Thymus (tissue), 11 donors: ENCODE measurements around the gene CAMTA1. TPM values are rescaled to one million over a fixed set of nuclear protein-coding genes. Genes with fewer than 3 reads are reported as not detected.

Experiments used
- DNase-seq, 9 donors: peaks; one replicate each; pipeline ENCODE4 v3.0.0-alpha.2; 2013; ENCODE audit warnings: low spot score in 9 of 9, low read depth in 6 of 9, missing footprints in 1 of 9
- H3K27ac ChIP-seq, 2 donors: one replicate each; pipeline ENCODE4 v1.5.1; 2013; ENCODE audit warnings: control low read depth in 1 of 2, low read depth in 1 of 2, low read length in 1 of 2, mild to moderate bottlenecking in 1 of 2, moderate library complexity in 1 of 2
- H3K27me3 ChIP-seq, 2 donors: one replicate each; pipeline ENCODE4 v1.5.1; 2013; ENCODE audit warnings: low read length in 1 of 2; ENCODE audit not compliant: control insufficient read depth in 2 of 2, insufficient read depth in 1 of 2
- H3K36me3 ChIP-seq, 2 donors: one replicate each; pipeline ENCODE4 v1.5.1; 2013; ENCODE audit warnings: low read length in 1 of 2, mild to moderate bottlenecking in 1 of 2, moderate library complexity in 1 of 2; ENCODE audit not compliant: control insufficient read depth in 2 of 2, insufficient read depth in 2 of 2
- H3K4me1 ChIP-seq, 2 donors: one replicate each; pipeline ENCODE4 v1.5.1; 2013; ENCODE audit warnings: low read length in 2 of 2; ENCODE audit not compliant: control insufficient read depth in 2 of 2, insufficient read depth in 2 of 2
- H3K4me3 ChIP-seq, 2 donors: one replicate each; pipeline ENCODE4 v1.5.1; 2013; ENCODE audit warnings: low read length in 2 of 2, control low read depth in 1 of 2, mild to moderate bottlenecking in 1 of 2
- H3K9me3 ChIP-seq, 2 donors: one replicate each; pipeline ENCODE4 v1.5.1; 2013; ENCODE audit warnings: low read length in 1 of 2, mild to moderate bottlenecking in 1 of 2; ENCODE audit not compliant: control insufficient read depth in 2 of 2, insufficient read depth in 1 of 2
- WGBS: extraction: QIAGEN DNeasy Blood & Tissue Kit; methylation state at CpG from one replicate; pipeline ENCODE4 v1.1.7; 2013; 5-methylcytosine and 5-hydroxymethylcytosine counted together
- polyA plus RNA-seq: library from polyadenylated mRNA; stranded (reverse); fragments of 200-250 nt; gene quantifications from one replicate; pipeline ENCODE4 v1.2.3, GENCODE V29; 2013
- total RNA-seq: library from RNA; stranded (reverse); fragments of 120-200 nt; gene quantifications from one replicate; pipeline ENCODE4 v1.2.4, GENCODE V29; 2013
- donor health status: healthy.

Gene CAMTA1
- total and polyA plus RNA-seq, 2 donors = 32.0 to 158 TPM

DNA sequence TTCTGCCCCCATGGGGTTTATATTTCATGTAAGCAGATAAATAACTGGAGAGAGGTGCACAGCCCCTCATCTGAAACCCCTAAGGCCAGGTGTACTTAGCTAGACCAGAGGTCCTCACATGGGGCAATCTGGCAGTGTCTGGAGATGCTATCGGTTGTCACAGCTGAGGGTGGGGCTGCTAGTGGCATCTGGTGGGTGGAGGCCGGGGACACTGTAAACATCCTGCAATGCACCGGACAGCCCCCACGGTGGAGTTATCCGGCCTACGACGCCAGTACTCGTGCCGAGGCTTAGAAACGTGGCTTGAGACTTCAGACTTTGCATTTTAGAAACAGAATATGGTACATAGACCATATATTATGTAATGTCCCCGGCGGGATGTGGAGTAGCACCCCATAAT, 799.4 kb downstream of the CAMTA1 start:
- no peak for DNase-seq
- Histone ChIP-seq H3K9me3 (no peaks in the 10 kb centered on the region), H3K27ac (no peak overlapping the region), H3K4me3 (no peak overlapping the region), H3K4me1 (no peaks in the 10 kb centered on the region), H3K36me3 (no peaks in the 10 kb centered on the region), H3K27me3 (no peaks in the 10 kb centered on the region)
- 95% methylated on average over 12 of the region's 12 CpGs for WGBS

GRCh38 chr1:7585216-7585907, 800.1 kb downstream of the CAMTA1 start:
- Histone ChIP-seq H3K4me1 (no peaks in the 10 kb centered on the region), H3K9me3 (no peaks in the 10 kb centered on the region), H3K27ac (no peak overlapping the region), H3K27me3 (no peaks in the 10 kb centered on the region), H3K4me3 (no peak overlapping the region), H3K36me3 (no peaks in the 10 kb centered on the region)
- WGBS = 96% methylated on average over 14 of the region's 14 CpGs
- DNase-seq = no peak

DNA sequence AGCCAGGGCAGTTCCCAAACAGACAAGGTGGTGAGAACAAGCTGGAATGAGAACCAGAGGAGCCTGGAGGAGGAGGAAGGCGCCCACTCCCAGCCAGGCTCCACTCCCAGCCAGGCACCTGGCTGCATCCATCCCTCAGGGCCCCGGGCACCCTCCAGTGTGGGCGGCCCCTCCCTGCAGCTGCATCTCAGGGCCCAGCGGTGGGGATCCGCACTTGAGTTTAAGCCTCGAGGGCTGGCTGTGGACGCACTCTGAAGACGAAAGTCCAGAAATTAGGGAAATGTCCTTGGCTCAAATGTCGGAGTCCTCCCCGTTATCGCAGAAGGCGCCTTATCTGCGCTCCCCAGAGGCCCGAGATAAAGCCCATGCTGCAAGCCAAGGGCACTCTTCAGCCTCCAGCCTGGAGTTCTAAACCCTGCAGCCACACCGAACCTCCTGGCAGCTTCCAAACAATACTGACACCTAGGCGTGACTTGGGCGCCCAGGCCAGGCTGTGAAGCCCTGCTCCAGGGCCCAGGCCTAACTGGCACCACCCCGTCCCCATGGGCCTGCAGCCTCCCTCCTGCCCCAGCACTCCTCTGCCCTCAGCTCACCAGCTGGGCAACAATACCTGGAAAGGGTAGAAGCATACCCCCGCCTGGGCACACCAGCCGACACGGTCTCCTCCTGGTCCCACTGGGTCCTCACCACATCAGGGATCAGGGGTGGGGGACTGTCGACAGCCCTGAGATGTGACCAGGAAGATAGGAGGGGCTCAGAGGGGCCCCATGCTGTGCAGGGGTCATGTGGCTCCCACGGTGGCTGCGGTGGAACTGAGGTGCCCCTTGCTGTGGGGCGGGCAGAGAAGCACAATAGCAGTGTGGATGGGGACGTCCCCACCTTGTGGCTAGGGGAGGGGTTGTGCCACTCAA, 801.0 kb downstream of the CAMTA1 start:
- H3K4me3 ChIP-seq = no peak overlapping the region
- H3K36me3 ChIP-seq = no peaks in the 10 kb centered on the region
- H3K4me1 ChIP-seq = no peaks in the 10 kb centered on the region
- no peaks in the 10 kb centered on the region for H3K9me3 ChIP-seq
- no peaks in the 10 kb centered on the region for H3K27me3 ChIP-seq
- 92% methylated on average over 26 of the region's 26 CpGs for WGBS
- no peak for DNase-seq
- H3K27ac ChIP-seq = no peak overlapping the region

- no peaks in the 10 kb centered on the region for H3K9me3 ChIP-seq
- WGBS = 93% methylated on average over 18 of the region's 18 CpGs
- H3K27ac ChIP-seq = no peak overlapping the region
- no peaks in the 10 kb centered on the region for H3K27me3 ChIP-seq
- H3K4me1 ChIP-seq = no peaks in the 10 kb centered on the region
- DNase-seq = no peak
- no peak overlapping the region for H3K4me3 ChIP-seq
- no peaks in the 10 kb centered on the region for H3K36me3 ChIP-seq
These were observed 802.0 kb downstream of the CAMTA1 start for GRCh38 chr1:7587108-7587772.

DNA sequence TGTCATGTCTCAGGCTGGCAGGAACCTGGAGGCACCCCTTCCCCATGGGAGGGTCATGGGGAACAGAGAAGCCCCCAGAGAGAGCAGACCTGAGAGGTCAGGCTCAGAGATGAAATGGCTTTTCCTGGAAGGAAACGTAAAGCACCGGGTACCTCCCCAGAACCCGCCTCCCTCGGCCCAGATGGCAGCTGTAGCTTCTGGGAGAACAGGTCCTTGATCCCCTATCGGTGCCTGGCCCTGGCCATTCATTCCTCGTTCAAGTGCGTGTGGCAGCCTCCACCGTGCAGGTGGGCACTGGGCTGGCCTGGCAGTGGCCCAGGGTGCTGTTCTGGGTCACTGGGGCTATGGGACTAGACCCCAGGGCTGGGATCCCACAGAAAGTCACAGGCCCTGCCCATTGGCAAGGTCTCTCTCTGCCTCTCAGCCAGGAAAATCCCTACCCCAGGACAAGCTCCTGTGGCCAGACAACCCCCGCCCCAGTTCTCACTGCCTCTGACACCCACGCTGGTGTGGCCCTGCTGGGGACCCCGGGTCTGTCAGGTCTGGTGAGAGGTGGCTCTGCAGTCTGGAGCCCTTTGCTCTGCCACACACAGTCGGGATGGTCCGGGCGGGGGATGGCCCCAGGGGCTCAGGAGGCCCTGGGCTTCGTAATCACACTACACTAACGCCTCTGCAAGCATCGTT, 802.7 kb downstream of the CAMTA1 start:
- Histone ChIP-seq H3K27me3 (no peaks in the 10 kb centered on the region), H3K9me3 (no peaks in the 10 kb centered on the region), H3K4me1 (no peaks in the 10 kb centered on the region), H3K4me3 (no peak overlapping the region), H3K27ac (no peak overlapping the region), H3K36me3 (no peaks in the 10 kb centered on the region)
- 90% methylated on average over 17 of the region's 17 CpGs for WGBS
- DNase-seq = no peak

- H3K36me3 ChIP-seq = no peaks in the 10 kb centered on the region
- no peaks in the 10 kb centered on the region for H3K27me3 ChIP-seq
- no peaks in the 10 kb centered on the region for H3K4me1 ChIP-seq
- WGBS = 88% methylated on average over 7 of the region's 7 CpGs
- no peak overlapping the region for H3K4me3 ChIP-seq
- DNase-seq = no peak
- H3K9me3 ChIP-seq = no peaks in the 10 kb centered on the region
- no peak overlapping the region for H3K27ac ChIP-seq
These were observed 803.2 kb downstream of the CAMTA1 start for GRCh38 chr1:7588457-7588827.

GRCh38 chr1:7589080-7589735, 804.0 kb downstream of the CAMTA1 start:
- 96% methylated on average over 14 of the region's 14 CpGs for WGBS
- Histone ChIP-seq H3K4me1 (no peaks in the 10 kb centered on the region), H3K4me3 (no peak overlapping the region), H3K36me3 (no peaks in the 10 kb centered on the region), H3K27me3 (no peaks in the 10 kb centered on the region), H3K9me3 (no peaks in the 10 kb centered on the region), H3K27ac (no peak overlapping the region)
- no peak for DNase-seq

DNA sequence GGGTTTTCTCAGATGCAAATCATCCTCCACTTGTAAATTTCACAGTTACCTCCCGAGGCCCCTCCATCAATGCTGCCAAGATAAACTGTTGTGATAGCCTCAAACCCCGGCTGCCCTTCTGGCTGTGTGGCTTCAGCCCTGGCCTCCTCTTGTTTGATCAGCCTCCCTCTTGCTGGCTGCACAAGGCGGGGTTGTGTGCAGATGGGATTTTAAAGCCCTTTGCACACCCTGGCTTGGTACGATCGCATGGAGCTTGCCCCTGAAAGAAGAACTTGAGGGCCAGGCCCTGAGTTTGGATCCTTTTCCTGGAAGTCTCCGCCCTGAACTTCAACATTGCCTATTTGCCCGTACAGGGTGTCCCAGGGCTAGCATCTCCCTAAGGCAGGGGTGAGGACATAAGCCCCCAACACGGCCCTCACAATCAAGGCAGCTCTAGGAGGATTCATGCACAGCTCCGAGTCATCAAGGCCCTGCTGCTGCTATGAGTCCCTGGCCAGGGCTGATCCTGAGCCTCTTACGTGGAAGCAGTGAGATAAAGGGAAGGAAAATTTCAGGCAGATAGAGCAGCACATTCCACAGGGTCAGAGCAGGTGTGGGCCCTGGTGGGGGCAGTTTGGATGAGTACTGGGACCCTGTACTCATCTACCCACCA, 804.6 kb downstream of the CAMTA1 start:
- H3K4me1 ChIP-seq = no peaks in the 10 kb centered on the region
- no peaks in the 10 kb centered on the region for H3K9me3 ChIP-seq
- no peak overlapping the region for H3K4me3 ChIP-seq
- H3K27me3 ChIP-seq = no peaks in the 10 kb centered on the region
- H3K27ac ChIP-seq = no peak overlapping the region
- WGBS = 92% methylated on average over 10 of the region's 10 CpGs
- no peaks in the 10 kb centered on the region for H3K36me3 ChIP-seq
- DNase-seq = no peak
